Pancreas (tissue), 10 donors: Measurements from ENCODE around the gene ETNK2. TPM values are rescaled to one million over a fixed set of nuclear protein-coding genes. Genes with fewer than 3 reads are reported as not detected.

Experiments used
- ATAC-seq, 4 donors: fragments of 200-7000 bp; cut with Tn5 transposase; one replicate each; pipeline versions ENCODE4 v1.8.0 to v1.9.1; 2020; ENCODE audit warnings: mild to moderate bottlenecking in 4 of 4, moderate library complexity in 4 of 4
- DNase-seq, 6 donors: peaks; one replicate each; pipeline ENCODE4 v3.0.0-alpha.2; 2020
- FAIRE-seq: peaks from 2 replicates; lab custom pipeline; 2012; peaks lifted over from hg19 to GRCh38; lab: Jason Lieb, UNC
- H3K27ac ChIP-seq, 4 donors: fragments of 200-600 bp; sonication (generic); 1 replicate in 3 of 4; 2 replicates in 1 of 4; pipeline versions ENCODE4 v1.5.0 to v1.8.0; 2020
- H3K27me3 ChIP-seq, 4 donors: fragments of 200-600 bp; one replicate each; pipeline ENCODE4 v1.8.0; 2021
- H3K36me3 ChIP-seq, 3 donors: fragments of 200-600 bp; sonication (generic) in 1 of 3; one replicate each; pipeline versions ENCODE4 v1.5.0 to v1.8.0; 2020 to 2021
- H3K4me1 ChIP-seq, 3 donors: fragments of 200-600 bp; one replicate each; pipeline ENCODE4 v1.8.0; 2021
- H3K4me3 ChIP-seq, 4 donors: fragments of 200-600 bp; sonication (generic) in 2 of 4; one replicate each; pipeline versions ENCODE4 v1.5.0 to v1.8.0; 2020 to 2021
- H3K9me3 ChIP-seq, 4 donors: fragments of 200-600 bp; one replicate each; pipeline ENCODE4 v1.8.0; 2021
- WGBS, 2 donors: extraction: QIAGEN DNeasy Blood & Tissue Kit; methylation state at CpG; one replicate each; pipeline ENCODE4 v1.1.7; 2013; 5-methylcytosine and 5-hydroxymethylcytosine counted together
- intact Hi-C, 3 donors: fragments of 100-400 bp; cut with DNase I; formaldehyde crosslinking; loops; one replicate each; pipeline versions ENCODE4 v1.11.1 to v1.14.2; 2022
- polyA plus RNA-seq, 2 donors: library from polyadenylated mRNA; stranded (reverse); fragments of 200-250 nt; gene quantifications; one replicate each; pipeline ENCODE4 v1.2.3, GENCODE V29; 2013
- total RNA-seq, 6 donors: library from RNA; stranded (reverse); fragmentation: NEBNext Ultra II Directional in 4 of 6; extraction: Animal tissue kit (Norgen Biotek cat#: 25700) in 4 of 6; gene quantifications; one replicate each; pipeline versions ENCODE4 v1.2.1 to v1.2.4, GENCODE V29; 2021 to 2023
- TF ChIP-seq, protein P1 (sequence below), 4 donors: fragments of 200-600 bp; sonication (generic) in 3 of 4; IDR thresholded peaks; one replicate each; pipeline versions ENCODE4 v1.5.0 to v1.8.0; 2021; ENCODE audit warnings: antibody characterized with exemption in 4 of 4
- donor health status: healthy with polysubstance abuse.
- donor health status: DM: no; HTN: no; CAD: no; lungs with moderate emphysema.
- donor health status: DM: no; HTN: no; CAD: no.
- donor health status: control.
- donor health status: control.
- donor health status: Bipolar disorder and iron deficiency.
- donor health status: DM: yes; HTN: yes; CAD: no.
- donor health status: DM: no; HTN: no; CAD: no.
- donor health status: DM: no; HTN: no; CAD: no.
- donor health status: DM: yes; HTN: yes; CAD: no.

The ETNK2 gene
- total and polyA plus RNA-seq, 8 donors = 3.8 to 15.5 (median 6.9) TPM

DNA sequence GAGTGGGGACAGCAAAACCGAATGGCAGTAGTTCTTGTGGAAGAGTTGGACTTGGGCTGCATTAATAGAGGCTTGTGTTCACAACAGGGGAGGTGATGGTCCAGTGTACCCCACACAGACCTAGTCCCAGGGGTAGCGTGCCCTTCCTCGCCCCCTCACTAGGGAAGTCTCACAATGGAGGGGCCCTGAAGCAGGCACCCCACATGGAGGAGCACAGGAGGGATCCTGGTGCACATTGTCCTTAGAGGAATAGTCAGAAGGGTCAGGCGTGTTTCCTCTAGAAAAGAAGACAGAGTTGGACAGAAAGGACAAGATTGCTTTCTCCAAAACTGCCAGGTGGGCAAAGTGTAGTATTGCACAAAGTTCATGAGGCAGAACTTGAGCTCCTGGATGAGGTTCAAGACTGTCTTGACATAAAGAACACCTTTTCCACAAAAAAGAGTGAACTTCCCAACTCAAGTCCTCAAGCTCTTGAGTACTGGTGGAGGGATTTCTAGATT lies 23.3 kb downstream of the ETNK2 start:
- no peaks in the 10 kb centered on the region for H3K27me3 ChIP-seq
- TF ChIP-seq, protein P1, sequence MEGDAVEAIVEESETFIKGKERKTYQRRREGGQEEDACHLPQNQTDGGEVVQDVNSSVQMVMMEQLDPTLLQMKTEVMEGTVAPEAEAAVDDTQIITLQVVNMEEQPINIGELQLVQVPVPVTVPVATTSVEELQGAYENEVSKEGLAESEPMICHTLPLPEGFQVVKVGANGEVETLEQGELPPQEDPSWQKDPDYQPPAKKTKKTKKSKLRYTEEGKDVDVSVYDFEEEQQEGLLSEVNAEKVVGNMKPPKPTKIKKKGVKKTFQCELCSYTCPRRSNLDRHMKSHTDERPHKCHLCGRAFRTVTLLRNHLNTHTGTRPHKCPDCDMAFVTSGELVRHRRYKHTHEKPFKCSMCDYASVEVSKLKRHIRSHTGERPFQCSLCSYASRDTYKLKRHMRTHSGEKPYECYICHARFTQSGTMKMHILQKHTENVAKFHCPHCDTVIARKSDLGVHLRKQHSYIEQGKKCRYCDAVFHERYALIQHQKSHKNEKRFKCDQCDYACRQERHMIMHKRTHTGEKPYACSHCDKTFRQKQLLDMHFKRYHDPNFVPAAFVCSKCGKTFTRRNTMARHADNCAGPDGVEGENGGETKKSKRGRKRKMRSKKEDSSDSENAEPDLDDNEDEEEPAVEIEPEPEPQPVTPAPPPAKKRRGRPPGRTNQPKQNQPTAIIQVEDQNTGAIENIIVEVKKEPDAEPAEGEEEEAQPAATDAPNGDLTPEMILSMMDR (IDR thresholded peaks at IDR 0.05) = no peak
- H3K9me3 ChIP-seq = no peaks in the 10 kb centered on the region
- intact Hi-C loops = loop anchor here (5.0 to 10.0 kb wide), 4 partner anchors 54 to 256 kb away; partner anchors contain the start of gene SOX13 (in 2 of the 3)
- no peak for FAIRE-seq
- 66 to 72% methylated on average over 4 of the region's 4 CpGs for WGBS, 2 donors
- H3K4me3 ChIP-seq = no peak overlapping the region
- H3K27ac ChIP-seq = peak overlapping the region; percentile 83 to 94 (median 90)
- no peak for ATAC-seq
- DNase-seq = peak in 1 of 6 donors; percentile 40
- H3K4me1 ChIP-seq = peaks cover 17 to 24% (median 24%) of the 10 kb centered on the region in 3 donors
- peaks cover 0 to 17% (median 0%) of the 10 kb centered on the region in 3 donors for H3K36me3 ChIP-seq

DNA sequence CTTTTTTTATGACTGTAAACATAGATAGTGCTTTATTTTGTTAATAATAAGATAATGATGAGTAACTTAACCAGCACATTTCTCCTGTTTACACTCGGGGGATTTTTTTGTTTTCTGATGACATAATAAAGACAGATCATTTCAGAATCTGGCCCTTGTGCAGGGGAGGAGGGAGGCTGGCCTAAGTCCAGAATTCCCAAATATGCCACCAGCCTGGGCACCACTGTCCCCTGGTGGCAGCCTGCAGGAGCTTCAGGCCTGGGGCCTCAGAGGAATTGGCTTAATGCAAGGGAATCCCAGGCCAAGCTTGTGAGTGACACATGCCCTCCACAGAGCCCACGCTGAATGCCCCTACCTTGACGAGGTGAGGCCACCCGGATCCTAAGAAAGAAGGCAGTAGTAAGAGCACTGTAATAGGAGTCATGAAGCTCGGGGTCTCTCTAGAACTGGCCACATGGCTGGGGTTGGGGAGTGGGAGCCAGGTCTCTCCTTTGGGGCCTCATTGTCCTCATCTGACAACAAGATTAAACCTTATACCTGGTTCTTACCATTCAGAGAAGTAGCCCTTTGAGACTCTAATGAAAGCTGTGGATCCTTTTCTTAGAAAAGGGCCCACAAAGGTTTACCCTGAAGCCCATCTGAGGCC lies 24.1 kb downstream of the ETNK2 start:
- H3K36me3 ChIP-seq = peaks cover 0 to 22% (median 4%) of the 10 kb centered on the region in 3 donors
- 21 to 26% methylated on average over 5 of the region's 5 CpGs for WGBS, 2 donors
- no peak overlapping the region for H3K4me3 ChIP-seq
- ATAC-seq (peak; percentile 27 to 52 (median 38)), FAIRE-seq (peak; percentile 53), DNase-seq (peak; percentile 53 to 86 (median 75))
- intact Hi-C loops = loop anchor here (5.0 to 10.0 kb wide), 4 partner anchors 53 to 255 kb away; partner anchors contain the start of gene SOX13 (in 2 of the 3)
- no peaks in the 10 kb centered on the region for H3K9me3 ChIP-seq
- no peak overlapping the region for H3K27ac ChIP-seq
- no peaks in the 10 kb centered on the region for H3K27me3 ChIP-seq
- peaks cover 17 to 24% (median 24%) of the 10 kb centered on the region in 3 donors for H3K4me1 ChIP-seq
- TF ChIP-seq, protein P1 (IDR thresholded peaks at IDR 0.05) = peak; percentile 68 to 95 (median 90)

DNA sequence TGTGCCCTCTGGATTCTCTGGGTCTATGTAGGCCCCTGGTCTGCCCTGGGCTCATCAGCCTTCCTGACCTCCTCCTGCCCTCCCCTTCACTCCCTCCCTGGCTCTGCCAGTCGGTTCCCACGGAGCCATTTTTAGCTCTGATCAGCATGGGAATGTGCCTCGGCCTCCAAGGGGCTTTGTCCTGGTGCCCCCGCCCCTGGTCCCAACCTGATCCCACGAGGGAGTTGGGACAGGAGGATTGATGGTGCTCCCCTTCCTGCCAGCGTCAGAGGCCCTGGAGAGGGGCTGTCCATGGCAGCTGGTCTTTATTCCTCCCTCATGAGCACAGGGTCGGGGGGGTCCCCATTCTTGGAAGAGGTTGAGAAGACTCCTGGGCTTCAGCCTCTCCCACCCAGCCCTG lies 24.9 kb downstream of the ETNK2 start:
- intact Hi-C loops = loop anchor here (5.0 to 10.0 kb wide), 4 partner anchors 52 to 255 kb away; partner anchors contain the start of gene SOX13 (in 2 of the 3)
- H3K27me3 ChIP-seq = no peaks in the 10 kb centered on the region
- no peak overlapping the region for H3K4me3 ChIP-seq
- TF ChIP-seq, protein P1 (IDR thresholded peaks at IDR 0.05) = no peak
- H3K27ac ChIP-seq = no peak overlapping the region
- peaks cover 0 to 30% (median 7%) of the 10 kb centered on the region in 3 donors for H3K36me3 ChIP-seq
- H3K4me1 ChIP-seq = peaks cover 17 to 24% (median 24%) of the 10 kb centered on the region in 3 donors
- WGBS, 2 donors = 42% methylated on average over 7 of the region's 7 CpGs
- no peaks in the 10 kb centered on the region for H3K9me3 ChIP-seq
- DNase-seq = peak in 1 of 6 donors; percentile 64
- ATAC-seq = no peak
- FAIRE-seq = no peak

DNA sequence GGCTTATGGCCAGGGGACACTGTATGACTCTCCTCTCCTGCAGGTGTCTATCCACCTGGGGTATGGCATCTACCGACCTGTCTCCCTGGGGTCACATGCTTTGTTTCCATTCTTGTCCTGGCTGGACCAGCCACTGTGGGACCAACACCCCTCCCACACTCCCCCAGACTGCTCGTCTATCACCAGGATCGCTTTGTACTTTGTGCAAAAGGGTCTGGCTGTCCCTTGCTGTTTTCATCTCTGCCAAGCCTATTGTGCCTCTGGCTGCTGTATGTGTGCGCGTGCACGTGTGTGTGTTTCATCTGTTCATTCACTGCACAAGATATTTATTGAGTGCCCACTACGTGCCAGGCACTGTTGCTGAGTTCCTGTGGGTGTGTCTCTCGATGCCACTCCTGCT lies 25.5 kb downstream of the ETNK2 start:
- Histone ChIP-seq H3K9me3 (no peaks in the 10 kb centered on the region), H3K4me3 (no peak overlapping the region), H3K4me1 (peaks cover 17 to 24% (median 24%) of the 10 kb centered on the region in 3 donors), H3K27ac (no peak overlapping the region), H3K27me3 (no peaks in the 10 kb centered on the region), H3K36me3 (peaks cover 0 to 35% (median 7%) of the 10 kb centered on the region in 3 donors)
- intact Hi-C loops = loop anchor here (5.0 to 10.0 kb wide), 4 partner anchors 52 to 254 kb away; partner anchors contain the start of gene SOX13 (in 2 of the 3)
- DNase-seq (peak in 1 of 6 donors; percentile 10), ATAC-seq (no peak), FAIRE-seq (no peak)
- TF ChIP-seq, protein P1 (IDR thresholded peaks at IDR 0.05) = no peak
- 63 to 69% methylated on average over 8 of the region's 8 CpGs for WGBS, 2 donors
